Mammary epithelial cell (primary cell): ENCODE data around the gene VEGFB.

Experiments
- EZH2 ChIP-seq: IDR thresholded peaks from 2 replicates; pipeline ENCODE4 v1.6.1; 2012; ENCODE audit warnings: low read length, inconsistent platforms, borderline replicate concordance
- TF ChIP-seq, protein P1 (sequence below), 2 donors: IDR thresholded peaks in 1 of 2; conservative IDR thresholded peaks in 1 of 2; 2 replicates each; pipeline ENCODE4 v1.5.1; 2011 to 2012; ENCODE audit warnings: inconsistent platforms in 2 of 2, low read length in 2 of 2, mild to moderate bottlenecking in 2 of 2, control low read depth in 1 of 2, low read depth in 1 of 2; ENCODE audit not compliant: insufficient read depth in 1 of 2; ENCODE audit errors: extremely low read depth in 1 of 2

- TF ChIP-seq, protein P1, sequence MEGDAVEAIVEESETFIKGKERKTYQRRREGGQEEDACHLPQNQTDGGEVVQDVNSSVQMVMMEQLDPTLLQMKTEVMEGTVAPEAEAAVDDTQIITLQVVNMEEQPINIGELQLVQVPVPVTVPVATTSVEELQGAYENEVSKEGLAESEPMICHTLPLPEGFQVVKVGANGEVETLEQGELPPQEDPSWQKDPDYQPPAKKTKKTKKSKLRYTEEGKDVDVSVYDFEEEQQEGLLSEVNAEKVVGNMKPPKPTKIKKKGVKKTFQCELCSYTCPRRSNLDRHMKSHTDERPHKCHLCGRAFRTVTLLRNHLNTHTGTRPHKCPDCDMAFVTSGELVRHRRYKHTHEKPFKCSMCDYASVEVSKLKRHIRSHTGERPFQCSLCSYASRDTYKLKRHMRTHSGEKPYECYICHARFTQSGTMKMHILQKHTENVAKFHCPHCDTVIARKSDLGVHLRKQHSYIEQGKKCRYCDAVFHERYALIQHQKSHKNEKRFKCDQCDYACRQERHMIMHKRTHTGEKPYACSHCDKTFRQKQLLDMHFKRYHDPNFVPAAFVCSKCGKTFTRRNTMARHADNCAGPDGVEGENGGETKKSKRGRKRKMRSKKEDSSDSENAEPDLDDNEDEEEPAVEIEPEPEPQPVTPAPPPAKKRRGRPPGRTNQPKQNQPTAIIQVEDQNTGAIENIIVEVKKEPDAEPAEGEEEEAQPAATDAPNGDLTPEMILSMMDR (conservative IDR thresholded peaks at IDR 0.05 in 1 of 2, IDR thresholded peaks at IDR 0.05 in 1 of 2; ENCODE audit: extremely low read depth in 1 of 2, insufficient read depth in 1 of 2, low read depth in 1 of 2, low read length in 2 of 2) = no peak
- TF ChIP-seq EZH2 = no peak
These were observed 27.2 kb downstream of the VEGFB start for GRCh38 chr11:64261556-64262080.
